ENCODE data around the gene PDGFD.

- no peak for TF ChIP-seq CTCF (conservative IDR thresholded peaks at IDR 0.05; ENCODE audit: low read depth in 2 of 2)
- no peak for TF ChIP-seq EZH2 (IDR thresholded peaks at IDR 0.05; ENCODE audit: low read depth, unreplicated experiment)
- TF ChIP-seq POLR2AphosphoS5 (IDR thresholded peaks at IDR 0.05; ENCODE audit: low read depth), result no peak
Measured at GRCh38 chr11:103883856-103884255, 280.1 kb downstream of the PDGFD start.
